Glomerular visceral epithelial cell (primary cell): ENCODE measurements around the gene HERC3.

Experiments
- DNase-seq: peaks from one replicate; pipeline ENCODE4 v3.0.0-alpha.2; 2016; ENCODE audit errors: extremely low spot score

HERC3 gene

DNA sequence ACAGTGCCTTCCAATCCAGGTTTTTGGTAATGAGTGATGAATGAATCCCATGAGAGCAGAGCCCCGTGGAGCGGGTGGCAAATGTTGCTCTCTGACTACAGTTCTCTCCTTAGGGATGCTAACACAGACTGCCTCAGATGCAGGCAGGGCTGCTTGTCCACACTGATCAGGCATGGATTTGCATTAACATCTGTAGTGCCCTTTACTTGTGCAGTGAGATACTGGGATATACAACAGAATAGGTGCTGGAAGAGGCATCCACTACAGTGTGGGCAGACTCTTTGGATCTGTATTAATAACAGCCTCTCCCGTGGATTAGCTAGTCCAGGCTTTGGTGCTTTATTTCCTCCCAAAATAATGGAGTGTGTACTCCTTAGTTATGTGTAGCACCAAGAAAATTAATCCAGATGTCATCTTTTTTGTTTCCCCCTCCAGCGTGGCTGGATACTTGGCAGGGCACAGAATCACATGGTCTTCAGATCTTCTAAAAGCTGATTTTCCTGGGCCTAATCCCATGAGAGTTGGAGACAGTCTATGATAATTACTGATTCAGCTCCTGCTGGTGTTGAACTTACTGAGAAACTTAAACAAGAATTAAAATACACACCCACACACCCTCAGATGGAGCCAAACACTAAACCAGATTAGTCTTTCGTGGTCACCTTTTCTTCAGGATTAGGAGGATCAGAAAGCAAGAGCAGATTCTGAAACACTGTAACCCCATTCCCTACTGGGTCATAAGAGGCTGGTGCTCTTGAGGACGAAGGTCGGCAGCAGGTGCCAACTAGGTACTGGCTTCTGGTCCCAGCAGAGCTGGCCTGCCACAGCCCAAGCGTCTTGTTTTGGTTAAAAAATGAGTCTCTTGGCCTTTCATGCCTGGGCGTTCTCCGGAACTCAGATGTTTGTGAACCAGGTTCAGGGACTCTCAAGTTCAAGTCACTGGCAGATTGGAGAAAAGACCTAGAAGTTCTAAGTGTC lies 128.5 kb downstream of the HERC3 start:
- DNase-seq = no peak

- DNase-seq = no peak
Observed at GRCh38 chr4:88722276-88722780, 130.0 kb downstream of the HERC3 start.

DNA sequence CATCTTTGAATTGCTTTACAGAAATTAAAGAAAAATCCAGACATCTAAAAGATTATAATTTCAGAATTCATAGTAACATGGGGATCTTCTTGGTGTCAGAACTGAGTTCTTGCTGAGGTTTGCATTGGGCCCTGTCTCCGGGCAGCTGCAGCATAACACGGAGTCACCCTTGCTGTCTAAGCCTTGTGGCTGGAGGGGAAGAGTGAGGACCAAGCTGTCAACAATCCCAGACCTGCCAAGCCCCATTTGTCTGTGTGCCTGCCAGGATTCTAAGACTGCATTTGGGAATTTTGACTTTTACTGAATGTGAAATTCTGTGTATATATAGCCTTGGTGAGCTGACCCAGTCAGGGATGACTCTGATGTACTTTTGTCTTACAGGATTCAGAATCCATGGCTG lies 130.5 kb downstream of the HERC3 start:
- no peak for DNase-seq

DNA sequence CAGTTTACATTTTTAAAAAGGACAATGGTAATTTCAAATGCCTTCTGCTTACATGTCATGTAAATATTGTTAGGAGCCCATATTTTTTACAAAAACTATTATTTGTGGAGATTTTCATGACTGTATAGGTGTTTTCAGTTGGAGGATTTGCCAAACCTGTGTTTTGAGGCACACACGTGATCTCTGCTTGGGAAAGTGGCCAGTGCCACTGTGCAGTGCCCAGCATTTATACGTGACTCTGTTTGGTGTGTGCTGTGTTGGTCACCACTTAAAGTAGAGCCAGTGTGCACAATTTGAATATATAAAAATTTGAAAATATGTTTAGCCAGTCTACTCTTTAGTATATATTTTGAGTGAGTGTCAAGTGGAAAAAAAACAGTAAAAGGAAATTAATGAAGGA lies 132.1 kb downstream of the HERC3 start:
- no peak for DNase-seq

DNA sequence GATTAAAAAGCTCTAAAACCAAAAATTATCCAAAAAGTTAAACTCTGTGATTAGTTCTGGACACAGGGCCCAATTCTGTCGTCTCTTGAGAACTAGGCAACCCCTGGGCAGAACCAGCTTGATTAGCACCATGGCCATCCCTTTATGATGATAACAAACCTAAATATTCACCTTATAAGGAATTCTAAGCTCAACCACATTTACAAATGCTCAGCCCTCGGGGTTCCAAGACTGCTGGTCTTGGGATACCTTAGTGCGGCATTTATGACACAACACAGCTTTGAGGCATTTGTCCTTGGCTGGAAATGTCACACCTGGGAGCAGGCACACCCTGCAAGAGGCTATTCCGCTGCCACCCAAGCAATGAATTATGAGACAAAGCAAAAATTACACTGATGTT lies 132.9 kb downstream of the HERC3 start:
- no peak for DNase-seq

GRCh38 chr4:88725986-88726385 lies 133.7 kb downstream of the HERC3 start:
- no peak for DNase-seq

GRCh38 chr4:88728146-88728545 lies 135.9 kb downstream of the HERC3 start:
- DNase-seq = no peak

DNA sequence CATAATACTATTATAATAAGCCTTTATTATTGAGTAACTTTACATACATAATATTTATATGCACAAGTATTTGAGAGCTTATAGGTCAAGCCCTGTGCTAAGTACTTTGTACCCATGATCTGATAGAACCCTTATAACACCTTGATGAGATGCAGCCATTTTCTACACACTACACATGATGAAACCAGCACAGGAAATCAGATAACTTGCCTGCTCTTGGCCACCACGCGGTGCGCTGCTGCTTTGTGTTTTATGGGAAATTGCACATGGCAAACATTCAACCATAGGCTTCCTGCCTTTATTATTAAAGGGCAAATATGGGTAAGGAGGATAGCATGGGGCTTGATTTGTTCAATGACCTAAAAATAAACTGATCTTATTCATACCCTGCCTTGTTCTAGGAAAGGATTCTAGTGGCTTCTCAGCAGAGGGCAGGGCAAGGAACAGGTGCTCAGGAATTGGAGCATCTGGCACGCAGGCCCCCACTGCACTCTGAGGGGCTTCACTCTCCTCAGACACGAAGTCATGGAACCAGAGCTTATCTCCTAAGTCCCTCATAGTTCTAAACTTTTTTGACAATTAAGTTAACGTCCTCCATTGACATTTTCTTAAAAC lies 137.0 kb downstream of the HERC3 start:
- DNase-seq = no peak

- DNase-seq = no peak
Observed at GRCh38 chr4:88730811-88731210, 138.5 kb downstream of the HERC3 start.

DNA sequence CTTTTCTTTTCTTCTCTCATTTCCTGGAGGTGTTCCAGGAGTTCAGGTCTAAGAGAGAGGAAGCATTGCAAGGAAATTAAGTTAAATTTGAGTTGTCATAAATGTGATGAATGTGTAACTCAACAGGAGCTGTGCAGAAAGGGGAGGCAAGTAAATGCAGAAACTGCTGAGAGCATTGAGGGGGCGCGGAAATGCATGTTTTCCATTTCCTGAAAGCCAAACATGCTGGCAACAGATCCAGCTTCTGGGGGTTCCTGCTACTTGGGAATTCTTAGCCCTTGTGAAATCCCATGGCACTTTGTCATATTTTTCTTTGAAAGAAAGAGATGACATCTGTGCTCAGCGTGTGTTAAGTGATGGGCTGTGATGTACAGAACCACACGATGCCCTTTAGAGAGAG lies 139.1 kb downstream of the HERC3 start:
- DNase-seq = no peak

- no peak for DNase-seq
Observed at GRCh38 chr4:88732714-88733368, 140.6 kb downstream of the HERC3 start.

DNA sequence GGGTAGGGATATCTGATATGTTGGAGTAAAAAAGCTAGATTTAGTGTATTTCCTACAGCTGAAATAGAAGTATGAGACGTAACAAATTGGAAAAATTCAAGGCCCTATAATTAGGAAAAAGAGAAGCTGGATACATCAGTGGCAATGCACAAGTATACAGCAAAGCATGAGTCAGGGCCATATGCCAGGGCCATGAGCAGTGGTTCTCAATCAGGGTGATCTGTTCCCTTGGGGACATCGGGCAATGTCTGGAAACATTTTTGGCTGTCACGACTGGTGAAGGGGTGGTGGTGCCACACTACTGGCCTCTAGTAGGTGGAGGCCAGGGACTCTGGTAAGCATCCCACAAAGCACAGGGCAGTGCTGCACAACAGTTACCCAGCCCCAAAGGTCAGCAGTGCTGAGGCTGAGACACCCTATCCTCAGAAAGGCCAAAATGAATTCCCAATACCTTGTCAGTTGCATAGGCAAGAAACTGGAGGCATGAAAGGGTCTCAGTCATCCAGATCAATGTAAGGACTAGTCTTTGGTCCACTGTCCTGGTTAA lies 142.2 kb downstream of the HERC3 start:
- DNase-seq = no peak

DNA sequence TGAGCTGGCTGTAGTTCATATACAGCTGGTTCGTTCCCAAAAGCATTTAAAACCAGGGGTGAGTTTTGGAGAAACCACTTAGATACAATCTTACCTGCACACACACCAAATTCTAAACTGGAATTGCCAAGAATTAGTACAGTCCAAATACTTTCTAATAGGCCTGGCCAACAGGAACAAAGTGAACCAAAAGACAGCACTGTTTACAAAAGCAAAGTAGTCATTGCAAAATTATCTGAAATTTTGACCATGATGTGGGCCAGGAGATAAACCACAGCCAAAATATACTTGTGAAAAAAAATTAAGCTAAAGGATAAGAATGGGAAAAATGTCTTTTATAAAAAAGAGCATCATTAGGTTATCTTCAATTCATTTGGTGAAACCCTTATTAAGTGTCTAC lies 143.3 kb downstream of the HERC3 start:
- no peak for DNase-seq

DNA sequence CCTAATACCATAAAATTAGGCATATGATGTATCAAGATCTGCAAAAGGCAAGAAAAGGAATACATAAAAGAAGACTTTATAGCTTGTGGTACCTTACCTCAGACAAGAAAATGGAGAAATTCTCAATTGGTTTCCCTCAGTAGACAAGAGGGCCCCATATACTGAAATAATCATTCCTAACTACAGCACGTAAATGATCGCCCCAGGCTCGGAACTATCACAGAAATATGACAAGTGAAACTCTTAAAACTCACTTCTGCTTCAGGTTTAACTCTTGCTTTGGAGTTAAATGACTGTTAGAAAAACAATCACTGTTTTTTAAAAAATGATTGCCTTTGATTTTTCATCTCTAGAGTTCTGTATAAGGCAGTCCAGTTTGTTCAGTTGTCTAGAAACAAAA lies 144.0 kb downstream of the HERC3 start:
- DNase-seq = no peak

DNA sequence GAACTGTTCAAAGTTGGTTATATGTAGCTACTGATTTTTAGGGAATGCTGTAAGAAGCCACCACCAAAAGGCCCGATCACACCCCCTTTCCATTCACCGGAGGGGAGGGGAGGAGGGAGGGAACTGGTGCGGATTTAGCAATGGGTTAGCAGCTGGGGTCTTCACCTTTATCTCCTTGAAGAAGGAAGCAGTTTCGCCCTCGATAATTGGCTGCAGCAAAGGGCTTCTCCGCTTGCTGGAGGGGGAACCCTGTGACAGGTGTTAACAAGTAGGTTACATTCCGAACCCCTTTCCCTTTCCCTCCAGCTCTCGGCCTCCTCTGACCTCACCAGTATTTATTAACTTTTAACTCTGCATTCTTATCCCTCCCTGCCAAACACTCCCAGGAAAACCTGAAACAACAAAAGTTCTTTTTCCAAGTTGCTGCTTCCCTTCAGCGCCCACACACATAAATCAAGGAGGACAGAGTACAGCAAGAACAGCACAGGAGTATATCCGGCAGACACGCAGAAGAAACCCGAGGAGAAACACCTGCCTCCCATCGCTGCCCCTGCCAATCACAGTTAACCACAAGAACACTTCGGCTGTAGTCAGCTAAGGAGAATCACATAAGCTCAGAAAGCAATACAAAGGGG lies 145.1 kb downstream of the HERC3 start:
- peak; percentile 87 for DNase-seq

DNA sequence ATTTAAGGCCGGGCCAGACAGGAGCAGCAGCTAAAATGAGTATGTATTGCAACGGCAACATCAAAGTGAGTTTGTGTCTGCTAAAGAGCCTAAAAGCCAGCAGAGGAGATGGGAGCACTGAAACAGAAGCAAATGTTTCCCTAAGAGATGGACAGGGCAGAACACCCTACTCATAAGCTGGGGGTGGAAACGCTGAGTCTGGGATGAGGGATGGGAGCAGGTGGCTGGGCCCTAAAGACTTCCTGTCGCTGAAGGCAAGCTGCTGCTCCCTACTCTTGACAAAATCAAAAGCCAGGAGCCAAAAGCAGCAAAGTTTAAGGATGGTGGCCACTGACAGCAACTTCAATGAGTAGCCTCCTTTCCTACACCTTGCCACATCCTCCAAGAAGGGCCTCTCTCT lies 145.9 kb downstream of the HERC3 start:
- no peak for DNase-seq

- DNase-seq = peak; percentile 40
Observed at GRCh38 chr4:88742561-88742960, 150.3 kb downstream of the HERC3 start.

- peak; percentile 73 for DNase-seq
Observed at GRCh38 chr4:88743696-88744095, 151.4 kb downstream of the HERC3 start.

DNA sequence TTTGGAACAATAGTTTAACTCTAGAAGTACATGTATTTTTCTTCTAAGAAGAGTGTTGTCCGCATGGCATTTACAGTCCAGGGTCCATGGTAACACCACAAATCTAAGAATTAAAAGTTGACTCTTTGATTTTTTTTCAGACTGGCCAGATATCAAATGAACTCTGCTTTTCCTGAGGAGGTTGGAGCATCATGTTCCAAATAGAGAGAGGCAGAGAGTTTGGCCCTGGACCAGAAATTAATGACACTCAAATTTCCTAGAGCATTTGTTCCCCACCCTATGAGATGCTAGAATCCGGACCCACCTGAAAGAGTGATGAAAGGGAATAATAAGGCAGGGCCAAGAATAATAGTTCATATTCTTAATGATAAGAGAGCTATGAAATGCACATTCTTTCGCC lies 152.3 kb downstream of the HERC3 start:
- DNase-seq = no peak

GRCh38 chr4:88745175-88745574 lies 152.9 kb downstream of the HERC3 start:
- DNase-seq = no peak

DNA sequence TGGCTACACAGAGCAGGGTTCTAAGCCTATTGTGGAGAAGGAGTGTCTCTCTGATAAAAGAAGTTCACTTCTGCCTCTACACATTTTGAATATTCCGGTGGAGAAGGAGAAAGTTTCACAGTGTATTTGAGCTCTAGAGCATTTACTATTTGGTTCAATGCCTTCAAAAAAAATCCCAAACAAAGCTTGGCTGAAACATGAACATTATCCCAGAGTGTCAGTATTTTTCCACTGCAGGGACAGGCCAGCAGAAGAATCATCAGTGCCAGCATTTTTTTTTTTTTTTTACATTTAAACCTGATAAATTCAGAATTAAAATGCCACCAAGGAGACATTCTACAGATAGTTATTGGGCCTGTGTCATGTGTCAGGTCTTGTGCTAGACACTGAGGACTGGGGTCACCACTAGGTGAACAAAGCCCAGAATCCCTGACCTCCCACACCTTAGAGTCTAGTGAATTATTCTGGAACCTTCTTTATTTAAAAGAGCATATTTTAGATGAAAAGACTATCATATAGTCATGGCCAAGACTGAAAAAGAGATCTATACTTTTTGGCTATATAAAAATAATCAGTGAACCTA lies 153.4 kb downstream of the HERC3 start:
- no peak for DNase-seq
